ENCODE results near the gene ZPBP2.
"Not testable (repeated sequence)": the region's sequence is repeated elsewhere in the genome, so short reads cannot be mapped to it uniquely, and the experiment has no call there.

Gene ZPBP2

GRCh38 chr17:39867880-39868553 is at the start of gene ZPBP2:
Gene ZPBP2 (plus strand): TSS chr17:39868202. CDS start chr17:39868355, 153 bp downstream.
- DNase-seq (ENCODE audit: low spot score), result no peak

GRCh38 chr17:39818358-39819000 is 49.5 kb upstream of the ZPBP2 start:
- no peak for DNase-seq (ENCODE audit: low spot score)

GRCh38 chr17:39820541-39820940 is 47.5 kb upstream of the ZPBP2 start:
- DNase-seq (ENCODE audit: low spot score), result no peak

- DNase-seq (ENCODE audit: low spot score), result no peak
Measured at GRCh38 chr17:39820987-39821386, 47.0 kb upstream of the ZPBP2 start.

- DNase-seq (ENCODE audit: low spot score), result no peak
Measured at GRCh38 chr17:39822051-39822451, 46.0 kb upstream of the ZPBP2 start.

GRCh38 chr17:39823407-39824054 is 44.5 kb upstream of the ZPBP2 start:
- no peak for DNase-seq (ENCODE audit: low spot score)

GRCh38 chr17:39826334-39826733 is 41.7 kb upstream of the ZPBP2 start:
- no peak for DNase-seq (ENCODE audit: low spot score)

- no peak for DNase-seq (ENCODE audit: low spot score)
Measured at GRCh38 chr17:39828443-39828842, 39.6 kb upstream of the ZPBP2 start.

- no peak for DNase-seq (ENCODE audit: low spot score)
Measured at GRCh38 chr17:39831588-39831987, 36.4 kb upstream of the ZPBP2 start.

GRCh38 chr17:39834017-39834416 is 34.0 kb upstream of the ZPBP2 start:
- DNase-seq (ENCODE audit: low spot score), result no peak

- no peak for DNase-seq (ENCODE audit: low spot score)
Measured at GRCh38 chr17:39835038-39835786, 32.8 kb upstream of the ZPBP2 start.

GRCh38 chr17:39836117-39836516 is 31.9 kb upstream of the ZPBP2 start:
- no peak for DNase-seq (ENCODE audit: low spot score)

GRCh38 chr17:39838057-39838456 is 29.9 kb upstream of the ZPBP2 start:
- no peak for DNase-seq (ENCODE audit: low spot score)

GRCh38 chr17:39838784-39839183 is 29.2 kb upstream of the ZPBP2 start:
- DNase-seq (ENCODE audit: low spot score), result no peak

GRCh38 chr17:39841134-39841683 is 26.8 kb upstream of the ZPBP2 start:
- DNase-seq (ENCODE audit: low spot score), result no peak

GRCh38 chr17:39845052-39845846 is 22.8 kb upstream of the ZPBP2 start:
- no peak for DNase-seq (ENCODE audit: low spot score)

GRCh38 chr17:39846205-39846604 is 21.8 kb upstream of the ZPBP2 start:
- no peak for DNase-seq (ENCODE audit: low spot score)

GRCh38 chr17:39848600-39848999 is 19.4 kb upstream of the ZPBP2 start:
- no peak for DNase-seq (ENCODE audit: low spot score)

- not testable (repeated sequence) for DNase-seq (ENCODE audit: low spot score)
Measured at GRCh38 chr17:39850186-39850585, 17.8 kb upstream of the ZPBP2 start.

- DNase-seq (ENCODE audit: low spot score), result no peak
Measured at GRCh38 chr17:39852239-39852638, 15.8 kb upstream of the ZPBP2 start.

GRCh38 chr17:39854909-39855308 is 13.1 kb upstream of the ZPBP2 start:
- no peak for DNase-seq (ENCODE audit: low spot score)
